GM20000 (cell line): ENCODE data around the gene TMEM91.

Experiments
- DNase-seq: peaks from one replicate; pipeline ENCODE4 v3.0.0; 2012; ENCODE audit warnings: low spot score
- TF ChIP-seq, protein P1 (sequence below): IDR thresholded peaks from 2 replicates; pipeline ENCODE4 v1.5.1; 2012; ENCODE audit warnings: mild to moderate bottlenecking, control low read depth; ENCODE audit errors: extremely low read depth, missing control alignments

TMEM91 gene

DNA sequence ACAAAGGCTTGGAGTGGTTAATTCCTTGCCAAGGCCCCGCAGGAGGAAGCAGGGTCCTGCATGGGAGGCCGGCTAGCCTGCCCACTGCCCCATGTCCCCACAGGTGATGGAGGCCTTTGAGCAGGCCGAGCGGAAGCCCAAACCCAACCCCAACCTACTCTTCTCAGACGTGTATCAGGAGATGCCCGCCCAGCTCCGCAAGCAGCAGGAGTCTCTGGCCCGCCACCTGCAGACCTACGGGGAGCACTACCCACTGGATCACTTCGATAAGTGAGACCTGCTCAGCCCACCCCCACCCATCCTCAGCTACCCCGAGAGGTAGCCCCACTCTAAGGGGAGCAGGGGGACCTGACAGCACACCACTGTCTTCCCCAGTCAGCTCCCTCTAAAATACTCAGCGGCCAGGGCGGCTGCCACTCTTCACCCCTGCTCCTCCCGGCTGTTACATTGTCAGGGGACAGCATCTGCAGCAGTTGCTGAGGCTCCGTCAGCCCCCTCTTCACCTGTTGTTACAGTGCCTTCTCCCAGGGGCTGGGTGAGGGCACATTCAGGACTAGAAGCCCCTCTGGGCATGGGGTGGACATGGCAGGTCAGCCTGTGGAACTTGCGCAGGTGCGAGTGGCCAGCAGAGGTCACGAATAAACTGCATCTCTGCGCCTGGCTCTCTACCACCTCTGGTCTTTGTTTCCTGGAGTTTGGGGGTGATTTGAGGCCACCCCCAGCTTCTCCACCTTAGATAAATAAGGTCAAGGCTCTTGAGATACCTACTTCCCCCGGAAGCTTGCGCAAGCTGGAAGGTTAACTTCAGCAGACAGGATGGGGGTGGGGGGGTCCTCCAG, 48.2 kb downstream of the TMEM91 start:
- TF ChIP-seq, protein P1, sequence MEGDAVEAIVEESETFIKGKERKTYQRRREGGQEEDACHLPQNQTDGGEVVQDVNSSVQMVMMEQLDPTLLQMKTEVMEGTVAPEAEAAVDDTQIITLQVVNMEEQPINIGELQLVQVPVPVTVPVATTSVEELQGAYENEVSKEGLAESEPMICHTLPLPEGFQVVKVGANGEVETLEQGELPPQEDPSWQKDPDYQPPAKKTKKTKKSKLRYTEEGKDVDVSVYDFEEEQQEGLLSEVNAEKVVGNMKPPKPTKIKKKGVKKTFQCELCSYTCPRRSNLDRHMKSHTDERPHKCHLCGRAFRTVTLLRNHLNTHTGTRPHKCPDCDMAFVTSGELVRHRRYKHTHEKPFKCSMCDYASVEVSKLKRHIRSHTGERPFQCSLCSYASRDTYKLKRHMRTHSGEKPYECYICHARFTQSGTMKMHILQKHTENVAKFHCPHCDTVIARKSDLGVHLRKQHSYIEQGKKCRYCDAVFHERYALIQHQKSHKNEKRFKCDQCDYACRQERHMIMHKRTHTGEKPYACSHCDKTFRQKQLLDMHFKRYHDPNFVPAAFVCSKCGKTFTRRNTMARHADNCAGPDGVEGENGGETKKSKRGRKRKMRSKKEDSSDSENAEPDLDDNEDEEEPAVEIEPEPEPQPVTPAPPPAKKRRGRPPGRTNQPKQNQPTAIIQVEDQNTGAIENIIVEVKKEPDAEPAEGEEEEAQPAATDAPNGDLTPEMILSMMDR, result no peak
- no peak for DNase-seq

DNA sequence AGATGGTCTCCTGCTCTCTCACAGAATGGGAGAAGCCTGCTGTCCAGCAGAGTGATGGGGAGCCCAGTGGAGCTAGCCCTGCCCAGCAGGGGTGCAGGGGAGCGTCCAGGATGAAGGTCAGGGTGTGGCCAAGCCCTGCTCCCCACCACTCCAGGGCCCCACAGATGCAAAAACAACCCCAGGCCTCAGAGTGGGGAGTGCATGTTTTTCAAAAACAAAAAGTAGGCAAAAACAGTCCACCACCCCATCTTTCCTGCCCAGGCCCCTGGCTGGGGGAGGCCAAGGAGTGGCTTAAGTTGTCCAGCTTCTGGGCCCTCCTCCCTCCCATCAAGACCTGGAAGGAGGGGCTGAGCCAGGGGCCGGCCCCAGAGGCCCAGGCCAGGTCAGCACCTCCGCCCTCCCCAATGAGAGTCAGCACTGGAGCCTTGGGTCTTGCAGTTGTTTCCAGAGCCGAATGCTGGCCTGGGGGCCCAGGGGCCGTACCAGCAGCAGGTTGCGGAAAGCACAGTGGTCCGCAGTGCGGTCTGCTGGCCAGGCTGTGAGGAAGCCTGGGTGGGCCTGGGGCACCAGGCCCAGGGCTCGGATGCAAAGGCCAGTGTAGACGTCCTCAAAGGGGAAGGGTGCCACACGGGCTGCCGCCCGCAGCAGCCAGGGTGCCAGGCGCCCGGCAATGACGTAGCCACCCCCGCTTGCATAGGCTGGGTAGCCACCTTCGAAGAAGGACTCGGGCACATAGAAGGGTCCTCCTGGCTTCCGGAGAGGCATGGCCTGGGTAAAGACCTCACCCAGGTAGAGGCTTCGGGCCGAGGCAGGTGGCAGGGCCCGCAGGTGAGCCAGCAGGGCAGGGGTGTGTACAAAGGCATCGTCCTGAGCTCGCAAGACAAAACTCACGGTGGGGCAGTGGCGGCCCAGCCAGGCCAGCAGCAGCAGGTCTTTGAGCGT, 49.1 kb downstream of the TMEM91 start:
- TF ChIP-seq, protein P1, result no peak
- DNase-seq, result no peak

DNA sequence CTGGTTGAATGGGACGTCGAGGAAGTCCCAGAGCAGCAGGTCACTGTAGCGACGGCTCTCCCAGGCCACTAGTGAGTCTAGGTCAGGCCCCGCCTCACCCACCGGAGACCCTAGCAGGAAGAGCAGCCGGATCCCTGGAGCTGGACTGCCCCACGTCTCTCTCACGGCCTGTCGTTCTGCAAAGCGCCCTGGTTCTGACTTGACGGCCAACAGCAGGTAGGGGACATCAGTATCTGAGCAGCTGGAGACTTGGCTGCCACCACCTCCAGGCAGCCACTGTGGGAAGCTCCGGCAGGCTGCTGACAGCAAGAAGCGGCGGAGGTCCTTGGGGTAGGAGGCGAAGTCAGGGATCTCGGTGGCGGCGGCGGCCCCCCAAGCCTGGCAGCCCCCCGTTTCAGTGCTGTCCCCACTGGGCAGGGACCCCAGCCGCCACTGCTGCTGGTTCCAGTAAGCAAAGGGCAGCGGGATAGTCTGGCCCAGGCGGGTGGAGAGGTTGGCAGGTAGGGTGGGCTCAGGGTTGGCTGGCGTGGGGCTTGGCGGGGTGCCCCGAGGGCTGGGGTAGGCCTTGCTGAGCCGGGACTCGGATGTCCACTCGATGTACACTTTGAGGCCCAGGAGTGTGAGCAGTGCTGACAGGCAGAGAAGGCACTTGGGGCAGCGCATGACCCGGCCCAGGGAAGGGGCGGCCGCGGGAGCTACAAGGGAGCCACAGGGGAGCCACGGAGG, 49.9 kb downstream of the TMEM91 start:
- TF ChIP-seq, protein P1, result no peak
- no peak for DNase-seq

DNA sequence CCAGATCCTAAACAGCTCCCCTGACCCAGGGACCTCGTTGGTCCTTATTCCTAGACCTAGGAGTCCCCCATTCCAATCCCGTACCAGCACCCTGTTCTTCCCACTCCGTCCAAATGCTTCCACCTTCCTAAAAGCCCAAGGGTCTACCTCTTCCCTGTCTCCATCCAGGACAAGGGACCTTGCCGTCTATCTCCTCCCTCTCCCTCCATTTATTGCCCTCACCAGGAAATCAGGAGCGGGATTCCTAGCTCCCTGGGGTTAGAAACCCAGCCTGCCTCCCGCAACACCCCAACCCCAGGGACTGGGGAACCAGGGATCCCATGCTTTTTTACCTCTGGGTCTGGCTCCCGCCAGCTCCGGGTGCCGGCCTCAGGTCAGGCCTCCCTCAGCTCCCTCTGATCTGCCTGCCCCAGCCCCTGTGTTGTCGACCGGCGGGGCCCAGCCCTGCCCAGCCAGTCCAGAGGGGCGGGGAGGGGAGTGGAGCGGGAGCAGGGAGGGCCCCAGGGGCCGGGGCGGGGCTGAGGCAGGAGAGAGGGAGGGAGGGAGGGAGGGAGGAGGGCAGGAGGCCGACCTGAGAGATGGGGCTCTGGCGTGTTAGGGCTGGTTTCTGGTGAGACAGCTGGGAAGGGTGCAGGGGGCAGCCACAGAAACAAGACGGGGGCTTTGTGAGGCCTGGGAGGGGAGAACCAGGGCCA, 50.8 kb downstream of the TMEM91 start, which contains the start of gene B3GNT8:
Gene B3GNT8, minus strand, starts transcription at position 423 of the 695 bp plus-strand sequence. CDS start 596 bp downstream, outside the sequence.
- peak; percentile 81 for DNase-seq
- TF ChIP-seq, protein P1, result no peak

DNA sequence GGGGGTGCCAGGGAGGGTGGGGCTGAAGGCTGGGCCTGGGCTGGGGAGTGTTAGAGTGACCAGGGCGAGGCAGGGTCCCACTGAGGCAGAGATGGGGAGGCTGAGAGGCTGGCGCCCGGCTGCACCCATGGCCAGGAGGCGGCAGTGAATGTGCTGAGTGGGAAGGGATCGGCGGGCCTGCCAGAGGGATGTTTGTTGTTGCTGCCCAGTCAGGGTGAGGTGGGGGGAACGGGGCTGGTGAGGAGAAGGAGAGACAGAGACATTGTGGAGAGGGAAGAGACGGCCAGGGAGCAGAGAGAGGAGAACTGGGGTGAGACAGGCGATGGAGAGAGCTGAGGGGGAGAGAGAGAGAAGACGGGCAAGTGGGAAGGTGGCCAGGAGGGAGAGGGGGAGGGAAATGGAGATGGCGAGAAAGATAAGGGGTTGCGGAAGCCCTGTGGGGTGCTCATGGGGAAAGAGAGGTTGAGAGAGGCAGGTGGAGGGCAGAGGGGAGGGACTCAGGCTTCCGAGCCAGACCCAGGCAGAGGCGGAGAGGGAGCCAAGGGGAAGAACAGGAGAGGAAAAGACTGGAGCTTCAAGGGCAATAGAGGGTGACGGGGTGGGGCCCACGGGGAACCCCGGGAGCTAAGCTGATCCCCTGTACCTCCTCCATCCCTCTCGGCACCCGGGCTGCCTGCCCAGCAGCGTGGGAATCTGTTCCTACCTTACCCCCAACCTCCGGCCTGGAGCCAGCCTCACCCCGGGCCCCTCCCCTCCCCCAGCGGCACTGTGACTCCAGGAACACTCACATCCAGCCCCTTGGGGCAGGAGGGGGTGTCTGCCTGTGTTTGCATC, 51.5 kb downstream of the TMEM91 start:
- DNase-seq, result no peak
- TF ChIP-seq, protein P1, result no peak

DNA sequence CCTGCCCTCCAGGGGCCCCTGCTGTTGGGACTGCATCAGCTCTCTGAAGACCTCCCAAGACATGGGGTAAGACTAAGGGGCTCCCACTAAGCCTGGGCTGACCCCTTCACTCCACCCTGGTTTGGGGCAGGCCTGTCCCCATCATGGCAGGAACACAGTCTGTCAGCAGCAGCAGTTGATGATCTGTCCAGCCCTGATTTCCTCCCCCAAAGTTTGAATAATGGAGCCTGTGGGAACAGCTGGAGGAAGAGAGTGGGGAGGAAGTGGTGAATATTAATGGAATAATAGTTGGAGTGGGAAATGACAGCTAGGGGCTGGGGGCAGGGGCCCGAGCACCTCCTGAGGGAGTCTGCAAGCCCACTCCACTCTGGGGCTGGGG, 52.1 kb downstream of the TMEM91 start:
- TF ChIP-seq, protein P1, result no peak
- no peak for DNase-seq
